Measurements from ENCODE around the gene PXDN.

PXDN gene

GRCh38 chr2:1660656-1661640, 83.4 kb downstream of the PXDN start:
- FAIRE-seq: no peak

GRCh38 chr2:1659951-1660565, 84.3 kb downstream of the PXDN start:
- FAIRE-seq: no peak

- no peak for FAIRE-seq
Measured at GRCh38 chr2:1658394-1659151, 85.7 kb downstream of the PXDN start.

GRCh38 chr2:1656961-1657841, 87.1 kb downstream of the PXDN start:
- FAIRE-seq: no peak

- no peak for FAIRE-seq
Measured at GRCh38 chr2:1656326-1656960, 87.9 kb downstream of the PXDN start.

GRCh38 chr2:1655461-1655860, 88.9 kb downstream of the PXDN start:
- FAIRE-seq: no peak

GRCh38 chr2:1654696-1655374, 89.5 kb downstream of the PXDN start:
- no peak for FAIRE-seq

GRCh38 chr2:1653956-1654695, 90.2 kb downstream of the PXDN start:
- no peak for FAIRE-seq

GRCh38 chr2:1652034-1652790, 92.1 kb downstream of the PXDN start:
- no peak for FAIRE-seq

GRCh38 chr2:1651121-1652033, 92.9 kb downstream of the PXDN start:
- no peak for FAIRE-seq

GRCh38 chr2:1650085-1650872, 94.0 kb downstream of the PXDN start:
- FAIRE-seq: no peak

GRCh38 chr2:1649103-1650084, 94.9 kb downstream of the PXDN start:
- FAIRE-seq: no peak

- no peak for FAIRE-seq
Measured at GRCh38 chr2:1648241-1649102, 95.8 kb downstream of the PXDN start.

- no peak for FAIRE-seq
Measured at GRCh38 chr2:1647417-1648240, 96.7 kb downstream of the PXDN start.

All from G401.6 (cell line).